ENCODE measurements around the gene ATRNL1. TPM values are rescaled to one million over a fixed set of nuclear protein-coding genes. Genes with fewer than 3 reads are reported as not detected.

ATRNL1 gene, protein sequence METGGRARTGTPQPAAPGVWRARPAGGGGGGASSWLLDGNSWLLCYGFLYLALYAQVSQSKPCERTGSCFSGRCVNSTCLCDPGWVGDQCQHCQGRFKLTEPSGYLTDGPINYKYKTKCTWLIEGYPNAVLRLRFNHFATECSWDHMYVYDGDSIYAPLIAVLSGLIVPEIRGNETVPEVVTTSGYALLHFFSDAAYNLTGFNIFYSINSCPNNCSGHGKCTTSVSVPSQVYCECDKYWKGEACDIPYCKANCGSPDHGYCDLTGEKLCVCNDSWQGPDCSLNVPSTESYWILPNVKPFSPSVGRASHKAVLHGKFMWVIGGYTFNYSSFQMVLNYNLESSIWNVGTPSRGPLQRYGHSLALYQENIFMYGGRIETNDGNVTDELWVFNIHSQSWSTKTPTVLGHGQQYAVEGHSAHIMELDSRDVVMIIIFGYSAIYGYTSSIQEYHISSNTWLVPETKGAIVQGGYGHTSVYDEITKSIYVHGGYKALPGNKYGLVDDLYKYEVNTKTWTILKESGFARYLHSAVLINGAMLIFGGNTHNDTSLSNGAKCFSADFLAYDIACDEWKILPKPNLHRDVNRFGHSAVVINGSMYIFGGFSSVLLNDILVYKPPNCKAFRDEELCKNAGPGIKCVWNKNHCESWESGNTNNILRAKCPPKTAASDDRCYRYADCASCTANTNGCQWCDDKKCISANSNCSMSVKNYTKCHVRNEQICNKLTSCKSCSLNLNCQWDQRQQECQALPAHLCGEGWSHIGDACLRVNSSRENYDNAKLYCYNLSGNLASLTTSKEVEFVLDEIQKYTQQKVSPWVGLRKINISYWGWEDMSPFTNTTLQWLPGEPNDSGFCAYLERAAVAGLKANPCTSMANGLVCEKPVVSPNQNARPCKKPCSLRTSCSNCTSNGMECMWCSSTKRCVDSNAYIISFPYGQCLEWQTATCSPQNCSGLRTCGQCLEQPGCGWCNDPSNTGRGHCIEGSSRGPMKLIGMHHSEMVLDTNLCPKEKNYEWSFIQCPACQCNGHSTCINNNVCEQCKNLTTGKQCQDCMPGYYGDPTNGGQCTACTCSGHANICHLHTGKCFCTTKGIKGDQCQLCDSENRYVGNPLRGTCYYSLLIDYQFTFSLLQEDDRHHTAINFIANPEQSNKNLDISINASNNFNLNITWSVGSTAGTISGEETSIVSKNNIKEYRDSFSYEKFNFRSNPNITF (N-terminal part only)
- total RNA-seq, result not detected

DNA sequence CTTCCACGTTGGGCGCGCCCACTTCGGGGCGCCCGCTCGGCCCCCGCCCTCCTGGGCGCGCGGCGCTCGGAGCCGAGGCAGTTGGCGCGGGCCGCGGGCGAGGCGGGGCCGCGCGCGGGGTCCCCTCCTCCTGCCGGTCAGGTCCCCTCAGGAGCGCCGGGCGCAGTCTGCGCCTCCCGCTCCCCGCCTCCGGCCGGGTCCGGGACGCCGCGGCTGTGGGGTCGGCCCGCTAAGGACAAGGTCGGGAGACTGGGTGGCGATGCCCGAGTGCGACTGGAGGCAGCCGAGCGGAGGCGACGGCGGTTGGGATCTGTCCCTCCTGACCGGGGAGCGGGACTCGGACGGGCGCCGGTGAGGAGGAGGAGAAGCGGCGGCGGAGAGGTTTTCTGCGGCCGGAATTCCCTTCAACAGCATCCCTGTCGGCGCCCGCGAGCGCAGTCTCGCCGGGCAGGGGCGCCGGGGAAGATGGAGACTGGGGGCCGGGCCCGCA lies at the start of gene ATRNL1:
ATRNL1 (plus strand) TSS at position 80 of the 490 bp plus-strand sequence; CDS start at position 466, 386 bp downstream.
- DNase-seq, result no peak

DNA sequence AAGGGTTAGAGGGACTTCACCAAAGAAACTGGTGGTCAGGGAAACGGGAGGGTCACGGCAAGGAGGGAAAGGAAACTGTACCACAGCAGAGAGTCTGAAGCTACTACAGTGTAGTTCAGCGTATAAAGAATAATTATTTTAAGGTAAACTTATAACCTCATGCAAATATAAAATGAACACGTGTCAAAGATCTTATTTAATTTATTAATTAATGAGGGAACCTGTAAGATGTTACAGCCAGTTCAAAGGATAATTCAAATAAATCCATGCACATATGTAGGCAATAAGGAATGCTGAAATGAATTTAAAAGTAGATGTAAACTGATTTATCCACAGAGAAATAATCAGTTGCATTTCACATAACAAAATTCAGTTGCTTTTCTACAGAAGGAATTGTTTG lies 49.4 kb upstream of the ATRNL1 start:
- DNase-seq, result no peak

DNA sequence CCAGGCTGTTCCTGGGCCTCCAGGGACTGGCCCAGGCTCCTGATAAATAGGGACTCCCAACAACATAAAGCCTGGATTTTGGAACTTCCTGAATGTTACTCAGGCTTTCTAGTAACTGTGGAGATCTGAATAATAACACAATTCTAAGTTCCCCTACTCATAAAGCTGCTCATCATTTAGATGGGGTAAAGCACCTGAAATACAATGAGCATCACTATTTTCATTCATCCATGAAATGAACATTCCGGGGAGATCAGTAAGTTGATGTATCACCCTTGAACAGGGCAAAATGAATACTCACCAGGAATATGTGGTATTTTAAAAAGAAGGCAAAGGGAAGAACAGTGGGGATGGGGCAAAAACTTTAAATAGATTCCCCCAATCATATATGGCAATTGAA lies 48.3 kb upstream of the ATRNL1 start:
- no peak for DNase-seq

DNA sequence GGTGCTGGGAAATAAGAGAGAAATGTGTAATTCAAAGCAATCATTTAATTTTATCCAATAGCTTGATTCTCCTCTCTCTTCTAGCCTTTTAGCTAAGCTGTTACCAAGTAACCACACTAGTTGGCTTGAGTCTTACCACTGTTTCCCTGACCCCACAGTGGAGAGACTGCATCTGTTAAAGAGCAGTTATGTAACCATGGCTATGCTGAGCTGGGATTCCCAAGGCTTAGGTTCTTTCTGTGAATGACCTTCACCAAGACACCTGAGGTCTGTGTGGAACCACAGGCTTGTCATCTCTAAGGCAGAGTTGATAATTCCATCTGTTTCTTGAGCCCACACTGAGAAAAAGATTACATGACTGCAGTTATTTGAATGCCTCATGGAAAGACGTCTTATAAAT lies 47.7 kb upstream of the ATRNL1 start:
- DNase-seq, result no peak

DNA sequence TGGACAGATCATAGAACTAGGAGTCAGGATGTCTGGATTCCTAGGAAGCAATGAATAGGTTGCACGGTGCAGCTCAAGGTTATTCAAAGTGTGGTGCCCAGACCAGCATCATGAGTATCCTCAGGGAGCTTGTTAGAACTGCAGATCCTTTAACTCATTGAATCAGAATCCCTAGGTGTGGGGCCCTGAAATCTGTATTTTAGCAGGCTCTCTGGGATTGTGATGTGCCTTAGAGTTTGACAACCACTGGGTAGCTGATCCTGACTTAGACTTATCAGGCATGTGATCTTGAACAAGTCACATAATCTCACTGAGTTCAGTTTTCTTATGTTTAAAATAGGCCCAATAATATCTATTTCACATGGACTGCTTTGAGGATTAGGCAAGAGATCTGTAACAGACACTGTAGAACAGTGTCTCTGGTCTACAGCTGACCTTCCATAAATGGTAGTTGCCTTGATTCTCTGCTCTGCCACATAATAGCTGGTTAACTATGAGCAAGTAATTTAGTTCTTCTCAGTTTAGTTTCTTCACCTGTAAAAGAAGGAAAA lies 46.4 kb upstream of the ATRNL1 start:
- no peak for DNase-seq

DNA sequence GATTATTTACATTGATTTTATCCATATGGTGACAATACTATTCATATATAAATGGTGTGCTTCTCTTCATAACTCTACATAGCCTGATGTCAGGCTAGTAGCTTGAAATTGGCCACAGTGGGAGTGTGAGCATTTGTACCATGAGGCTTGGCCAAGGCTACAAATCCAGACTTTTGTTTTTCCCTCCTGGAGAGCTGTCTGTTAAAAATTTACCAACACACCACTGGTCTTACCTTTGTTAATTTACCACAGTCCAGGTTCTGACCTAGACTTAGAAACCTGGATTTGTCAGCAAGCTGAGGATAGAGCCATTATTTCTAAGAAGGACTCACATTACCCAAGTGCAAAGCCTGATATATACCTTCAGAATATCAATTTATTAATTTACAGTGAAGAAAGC lies 45.5 kb upstream of the ATRNL1 start:
- no peak for DNase-seq

DNA sequence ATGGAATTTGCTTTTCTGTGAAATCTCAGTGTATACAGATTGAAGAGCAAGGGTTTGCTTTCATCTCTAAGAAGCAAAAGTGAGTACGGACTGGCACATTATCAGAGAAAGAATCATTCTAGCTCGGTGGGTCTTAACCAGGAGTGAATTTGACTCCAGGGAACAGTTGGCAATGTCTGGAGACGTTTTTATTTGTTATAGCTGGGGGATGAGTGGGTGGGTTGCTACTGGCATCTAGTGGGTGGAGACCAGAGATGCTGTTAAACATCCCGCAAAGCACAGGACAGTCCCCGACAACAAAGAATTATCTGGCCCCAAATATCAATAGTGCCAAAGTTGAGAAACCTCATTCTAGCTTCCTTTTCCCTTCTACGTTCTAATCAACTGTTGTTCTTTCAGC lies 43.8 kb upstream of the ATRNL1 start:
- DNase-seq, result no peak

DNA sequence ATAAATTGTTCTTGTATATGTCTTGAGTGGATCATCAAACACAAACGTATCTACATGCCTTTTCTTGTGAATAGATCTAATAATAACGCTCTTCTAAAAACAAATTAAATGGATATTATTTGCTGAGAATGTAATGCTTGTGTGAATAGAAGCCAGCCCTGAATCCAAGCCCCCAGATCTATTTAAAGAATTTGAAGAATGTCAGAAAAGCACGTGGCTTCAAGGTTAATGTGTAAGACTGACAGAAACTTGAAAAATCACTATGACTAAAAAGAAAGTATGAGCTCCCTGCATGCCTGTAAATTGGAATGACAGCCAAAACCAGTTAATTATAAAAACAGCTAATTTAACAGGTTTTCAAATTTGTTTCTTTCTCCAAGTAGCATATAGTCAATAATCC lies 43.2 kb upstream of the ATRNL1 start:
- DNase-seq, result no peak

DNA sequence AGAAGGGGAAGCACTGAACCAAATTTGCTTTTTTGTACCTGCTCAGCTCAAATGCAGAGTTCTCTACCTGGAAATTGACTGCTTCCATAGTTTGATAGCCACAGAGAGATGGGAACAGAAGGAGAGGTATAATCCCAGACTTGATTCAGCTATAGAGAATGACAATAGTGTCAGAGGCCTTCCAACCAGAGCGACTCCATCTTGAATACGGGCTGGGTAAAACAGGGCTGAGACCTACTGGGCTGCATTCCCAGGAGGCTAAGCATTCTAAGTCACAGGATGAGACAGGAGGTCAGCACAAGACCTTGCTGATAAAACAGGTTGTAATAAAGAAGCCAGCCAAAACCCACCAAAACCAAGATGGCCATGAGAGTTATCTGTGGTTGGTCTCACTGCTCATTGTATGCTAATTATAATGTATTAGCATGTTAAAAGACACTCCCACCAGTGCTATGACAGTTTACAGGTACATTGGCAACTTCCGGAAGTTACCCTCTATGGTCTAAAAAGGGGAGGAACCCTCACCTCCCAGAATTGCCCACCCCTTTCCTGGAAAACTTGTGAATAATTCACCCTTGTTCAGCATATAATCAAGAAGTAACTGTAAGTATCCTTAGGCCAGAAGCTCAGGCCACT lies 42.7 kb upstream of the ATRNL1 start:
- DNase-seq, result no peak

DNA sequence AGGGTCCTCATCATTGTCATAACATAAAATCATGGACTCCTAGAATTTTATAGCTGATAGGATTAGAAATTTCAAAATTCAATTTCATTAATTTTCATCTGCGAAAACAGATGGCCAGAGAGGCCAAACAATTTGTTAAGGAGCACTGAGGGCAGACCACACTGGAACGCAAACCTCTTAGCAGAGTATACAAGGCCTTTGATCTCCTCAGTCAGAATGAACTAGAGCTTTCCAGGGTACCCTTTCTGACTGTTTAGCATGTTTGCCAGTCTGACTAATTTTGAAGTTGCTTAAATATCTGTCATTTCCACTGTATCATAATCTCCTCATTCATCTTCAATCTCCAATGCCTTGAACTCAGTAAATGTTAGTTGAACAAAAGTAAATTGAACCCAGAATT lies 41.9 kb upstream of the ATRNL1 start:
- DNase-seq, result no peak

DNA sequence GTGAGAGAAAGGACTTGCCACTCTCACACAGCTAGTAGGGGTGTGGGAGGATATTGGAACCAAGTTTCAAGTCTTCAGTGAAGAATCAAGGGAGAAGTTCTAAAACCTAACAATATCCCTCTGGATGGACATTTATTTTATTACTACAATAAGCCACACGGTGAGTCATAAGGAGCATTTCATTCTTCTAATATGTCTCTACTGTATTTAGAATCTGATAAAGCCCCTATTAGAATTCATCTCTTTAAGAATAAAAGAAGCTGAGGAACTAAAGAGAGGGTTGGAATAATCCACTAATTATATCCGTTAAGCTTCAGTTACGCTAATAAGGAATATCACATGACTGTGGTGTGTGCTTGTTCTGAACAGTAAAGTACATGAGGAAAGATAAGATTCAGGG lies 40.9 kb upstream of the ATRNL1 start:
- no peak for DNase-seq

DNA sequence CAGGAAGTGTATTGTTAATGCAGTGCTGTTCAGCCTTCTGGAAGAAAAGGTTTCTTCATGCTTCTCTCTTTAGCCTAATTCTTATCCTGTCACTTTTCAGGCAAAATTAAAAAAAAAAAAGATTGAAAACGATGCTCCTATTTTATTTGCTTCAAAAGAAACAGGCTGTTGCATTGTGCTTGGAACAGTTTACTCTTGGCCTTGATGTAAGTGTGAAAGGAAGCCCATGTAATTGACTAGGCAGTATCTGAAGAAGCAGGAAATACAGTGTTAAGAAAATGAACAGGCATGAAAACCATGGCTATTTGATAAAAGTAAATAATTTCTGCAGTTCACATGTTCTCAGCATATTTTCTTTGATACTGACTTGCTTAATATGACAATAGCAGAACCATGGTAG lies 40.4 kb upstream of the ATRNL1 start:
- DNase-seq, result no peak

DNA sequence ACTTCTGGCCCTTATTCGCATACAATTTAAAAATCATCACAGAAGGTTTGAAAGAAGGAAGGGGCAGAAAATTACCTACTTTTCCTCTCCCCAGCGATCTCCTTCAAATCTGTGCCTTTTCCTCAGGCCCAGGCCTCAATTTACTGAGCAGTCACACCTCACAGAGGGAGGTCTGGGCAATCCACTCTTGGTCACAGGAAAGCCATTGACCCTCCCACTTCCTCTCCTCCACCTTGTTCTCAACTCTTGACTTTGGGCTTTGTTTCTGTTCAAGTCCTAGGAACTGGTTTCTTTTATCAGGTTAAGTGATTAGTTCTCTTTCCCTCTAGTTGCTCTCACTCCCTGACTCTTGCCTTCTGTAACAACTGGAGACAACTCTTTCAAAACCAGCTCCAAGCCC lies 37.0 kb upstream of the ATRNL1 start:
- DNase-seq, result no peak

DNA sequence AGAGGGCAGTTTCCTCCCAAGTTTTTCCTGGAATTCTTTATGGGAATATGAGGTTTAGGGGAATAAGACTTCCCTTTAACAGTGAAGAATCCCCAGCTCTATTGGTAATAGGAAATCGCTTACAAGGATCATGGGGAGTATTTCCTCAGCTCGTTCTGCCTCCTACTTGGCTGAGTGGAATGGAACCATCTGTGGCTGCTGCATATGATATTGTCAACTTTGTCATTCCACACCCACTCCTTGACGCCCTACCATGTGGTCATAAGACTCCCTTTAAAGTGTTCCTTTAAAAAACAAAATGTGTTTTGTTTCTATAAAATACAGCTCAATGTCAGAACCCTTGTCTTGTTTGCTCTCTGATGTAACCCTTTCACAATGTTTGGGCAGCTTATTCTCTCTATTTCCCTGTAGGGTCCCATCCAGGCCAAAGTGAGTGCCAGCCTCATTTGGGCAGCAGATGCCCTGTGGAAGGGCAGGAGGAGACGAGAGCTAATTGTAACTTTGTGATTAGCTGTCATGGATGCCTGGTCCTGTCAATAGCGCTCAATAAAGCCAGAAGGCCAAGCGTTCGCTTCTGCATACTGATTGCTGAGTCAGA lies 33.8 kb upstream of the ATRNL1 start:
- no peak for DNase-seq

DNA sequence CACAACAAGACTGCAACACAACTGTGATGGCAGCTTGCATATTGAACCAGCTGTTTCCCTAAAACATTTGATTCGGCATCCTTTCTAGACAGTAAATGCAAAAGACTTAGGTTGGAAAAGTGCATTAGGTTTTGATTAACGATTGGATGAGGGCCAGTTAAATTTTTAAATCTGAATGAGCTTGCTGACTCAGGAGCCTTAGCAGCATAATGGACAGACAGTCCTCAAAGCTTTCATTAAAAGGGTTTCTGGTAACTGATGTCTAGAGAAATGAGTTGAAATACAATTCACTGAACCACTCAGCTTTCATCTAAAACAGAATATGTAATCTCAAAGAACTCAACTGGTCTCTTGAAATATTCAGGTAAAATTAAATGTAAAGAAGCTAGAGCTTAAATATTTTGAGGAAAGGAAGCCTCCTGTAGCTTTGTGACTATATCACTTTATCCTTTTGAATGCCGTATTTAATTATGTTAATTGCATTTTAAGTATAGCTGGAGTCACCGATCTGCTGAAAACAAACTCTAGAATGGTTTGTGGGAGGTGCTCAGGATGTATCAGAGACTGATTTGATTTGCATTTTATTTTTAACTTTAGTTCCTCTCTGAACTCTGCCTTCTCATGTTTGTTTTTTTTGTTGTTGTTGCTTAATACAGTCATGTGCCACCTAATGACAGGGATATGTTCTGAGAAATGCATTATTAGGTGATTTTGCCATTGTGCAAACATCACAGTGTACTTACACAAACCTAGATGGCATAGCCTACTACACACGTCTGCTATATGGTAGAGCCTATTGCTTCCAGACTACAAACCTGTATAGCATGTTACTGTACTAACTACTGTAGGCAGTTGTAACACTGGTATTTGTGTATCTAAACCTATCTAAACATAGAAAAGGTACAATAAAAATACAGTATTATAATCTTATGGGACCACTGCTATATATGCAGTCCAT lies 29.2 kb upstream of the ATRNL1 start:
- DNase-seq, result no peak

DNA sequence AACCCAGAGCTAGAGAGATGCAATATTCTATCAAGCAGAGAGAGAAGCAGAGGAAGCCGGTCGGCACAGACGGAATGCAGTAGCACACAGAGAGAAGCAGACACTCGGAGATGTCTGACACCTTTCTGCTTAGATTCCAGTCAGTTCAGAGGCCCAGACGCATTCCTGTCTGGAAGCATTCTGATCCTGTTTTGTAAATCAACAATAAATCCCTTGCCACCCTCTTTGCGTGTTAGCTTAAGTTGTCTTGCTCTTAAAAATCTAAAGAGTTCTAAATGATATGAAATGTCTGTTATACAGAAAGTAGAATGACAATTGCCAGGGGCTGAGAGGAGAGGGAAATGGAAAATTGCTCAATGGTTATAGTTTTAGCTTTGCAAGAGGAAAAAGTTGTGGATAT lies 27.4 kb upstream of the ATRNL1 start:
- no peak for DNase-seq

DNA sequence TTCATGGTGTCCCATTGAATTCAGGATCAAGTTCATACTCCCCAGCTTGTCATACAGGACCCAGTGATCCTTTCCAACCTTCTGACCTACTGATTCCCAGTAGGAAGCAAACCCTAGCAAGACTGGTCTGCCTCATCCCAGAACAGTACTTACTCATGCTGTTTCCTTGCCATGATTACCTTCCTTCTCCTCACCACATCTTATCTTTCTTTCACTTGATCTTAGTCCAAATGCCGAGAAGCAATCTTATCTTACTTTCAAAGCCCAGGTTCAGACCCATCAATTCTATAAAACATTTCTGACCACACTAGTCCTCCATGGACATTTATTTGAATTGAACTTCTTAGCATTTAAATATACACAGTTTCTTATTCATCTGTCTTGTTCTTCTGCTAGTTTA lies 26.6 kb upstream of the ATRNL1 start:
- DNase-seq, result no peak

DNA sequence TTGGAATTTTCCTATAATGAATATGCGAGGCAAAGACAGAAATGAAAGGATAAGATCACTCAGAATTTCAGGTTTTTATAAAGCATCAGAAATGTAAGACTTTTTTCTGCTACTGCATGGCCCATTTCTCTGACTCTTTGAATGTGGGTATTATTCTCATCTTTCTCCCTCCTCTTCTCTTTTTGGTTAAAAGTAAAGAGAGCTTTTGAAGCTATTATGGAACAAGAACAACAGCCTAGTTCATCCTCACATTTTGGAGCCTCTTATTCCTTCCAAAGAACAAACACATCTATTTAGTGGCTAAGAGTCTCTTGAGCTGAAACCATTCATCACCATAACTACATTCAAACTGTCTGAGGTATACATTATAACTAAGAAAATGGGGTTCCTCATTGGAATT lies 19.4 kb upstream of the ATRNL1 start:
- no peak for DNase-seq

DNA sequence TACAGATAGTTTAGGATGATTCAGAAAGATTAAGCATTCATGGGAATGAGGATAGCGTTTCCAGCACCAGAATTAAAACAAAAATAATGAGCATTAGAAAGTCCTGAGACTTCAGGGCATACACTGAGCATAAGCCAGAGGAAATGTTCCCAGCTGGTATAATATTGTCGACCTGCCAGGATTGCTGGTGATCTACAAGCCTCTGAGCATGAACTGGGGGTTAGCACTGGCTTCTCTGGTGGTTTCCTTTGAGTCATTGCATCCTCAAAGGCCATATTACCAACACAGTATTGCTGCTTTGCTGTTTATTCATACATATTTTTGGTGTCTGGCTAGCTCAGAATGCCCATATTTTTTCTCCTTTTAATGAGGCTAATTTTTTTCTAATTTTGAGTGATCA lies 10.7 kb upstream of the ATRNL1 start:
- DNase-seq, result no peak

DNA sequence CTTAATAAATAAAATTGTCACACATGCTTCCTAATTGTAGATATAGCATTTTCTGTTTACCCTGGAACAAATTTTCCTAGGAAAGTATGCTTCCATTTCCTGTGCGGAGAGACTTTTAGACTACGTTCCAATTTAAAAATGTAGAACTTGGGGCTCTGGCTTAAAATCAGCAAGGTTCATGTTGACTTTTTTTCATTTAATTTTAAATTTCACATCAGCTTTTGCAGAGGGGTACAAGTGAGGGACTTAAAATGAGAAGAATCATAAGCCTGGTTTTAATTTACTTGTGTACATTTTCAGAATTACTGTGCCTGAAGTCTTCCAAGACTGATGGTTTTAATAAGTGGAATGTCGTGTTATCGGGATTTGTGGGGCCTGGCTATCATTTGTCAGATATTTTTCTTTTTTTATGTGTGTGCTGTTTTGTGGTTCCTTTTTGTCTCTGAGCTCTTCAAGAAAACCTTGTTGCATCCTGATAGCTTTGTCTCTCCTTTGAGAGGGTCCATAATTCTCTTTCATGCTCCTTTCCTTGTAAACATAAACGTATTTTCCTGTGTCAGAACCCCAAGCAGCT lies 8.8 kb upstream of the ATRNL1 start:
- DNase-seq, result no peak
